Osteocyte (in vitro differentiated cells): ENCODE data around the gene TNFAIP3. TPM values are rescaled to one million over a fixed set of nuclear protein-coding genes. Genes with fewer than 3 reads are reported as not detected.

ENCODE experiments used
- DNase-seq: peaks from one replicate; pipeline ENCODE4 v3.0.0; 2021; ENCODE audit warnings: mixed read lengths; ENCODE audit not compliant: unreplicated experiment; ENCODE audit errors: extremely low spot score
- H3K27ac Mint-ChIP-seq: one replicate; pipeline ENCODE4 v1.8.0; 2021; ENCODE audit warnings: mild to moderate bottlenecking, mixed read lengths; ENCODE audit not compliant: unreplicated experiment
- H3K27me3 Mint-ChIP-seq: one replicate; pipeline ENCODE4 v1.8.0; 2021; ENCODE audit warnings: mixed read lengths; ENCODE audit not compliant: unreplicated experiment
- H3K36me3 Mint-ChIP-seq: one replicate; pipeline ENCODE4 v1.8.0; 2021; ENCODE audit warnings: mixed read lengths; ENCODE audit not compliant: unreplicated experiment
- H3K4me1 Mint-ChIP-seq: one replicate; pipeline ENCODE4 v1.8.0; 2021; ENCODE audit warnings: mixed read lengths; ENCODE audit not compliant: unreplicated experiment
- H3K4me3 Mint-ChIP-seq: one replicate; pipeline ENCODE4 v1.8.0; 2021; ENCODE audit warnings: mild to moderate bottlenecking, moderate library complexity, mixed read lengths; ENCODE audit not compliant: unreplicated experiment
- H3K9me3 Mint-ChIP-seq: one replicate; pipeline ENCODE4 v1.8.0; 2021; ENCODE audit warnings: mixed read lengths; ENCODE audit not compliant: unreplicated experiment
- total RNA-seq: library from RNA; stranded (reverse); gene quantifications from 2 replicates; pipeline ENCODE4 v1.2.1, GENCODE V29; 2021
- TF ChIP-seq, protein P1 (sequence below): fragments of 200-600 bp; sonication (generic); IDR thresholded peaks from 2 replicates; pipeline ENCODE4 v1.5.0; 2021; ENCODE audit warnings: antibody characterized with exemption, mild to moderate bottlenecking, moderate library complexity

Gene TNFAIP3
- total RNA-seq, 1 donor from 2014 or later = 12.0 TPM

DNA sequence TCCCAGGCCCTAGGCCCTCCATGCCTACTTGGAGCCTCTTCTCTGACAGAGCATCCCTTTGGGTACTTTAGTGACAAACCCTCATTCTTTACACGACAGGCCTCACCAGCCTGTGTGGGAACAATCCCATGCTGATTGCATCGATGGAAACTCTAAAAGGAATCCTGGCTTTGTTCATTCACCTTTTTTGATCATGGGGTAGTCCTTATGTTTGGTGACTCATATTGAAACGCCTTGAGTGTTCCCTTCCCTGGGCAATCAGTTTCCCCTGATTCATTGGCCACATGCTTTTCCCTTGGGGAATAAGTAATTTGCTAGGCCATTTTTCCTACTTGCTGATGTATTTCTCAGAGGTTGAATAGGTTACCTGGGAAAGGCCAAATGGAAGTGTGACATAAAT lies 14.7 kb upstream of the TNFAIP3 start:
- no peaks in the 10 kb centered on the region for H3K27me3 Mint-ChIP-seq
- DNase-seq = no peak
- H3K4me3 Mint-ChIP-seq = no peak overlapping the region
- H3K36me3 Mint-ChIP-seq = no peaks in the 10 kb centered on the region
- TF ChIP-seq, protein P1, sequence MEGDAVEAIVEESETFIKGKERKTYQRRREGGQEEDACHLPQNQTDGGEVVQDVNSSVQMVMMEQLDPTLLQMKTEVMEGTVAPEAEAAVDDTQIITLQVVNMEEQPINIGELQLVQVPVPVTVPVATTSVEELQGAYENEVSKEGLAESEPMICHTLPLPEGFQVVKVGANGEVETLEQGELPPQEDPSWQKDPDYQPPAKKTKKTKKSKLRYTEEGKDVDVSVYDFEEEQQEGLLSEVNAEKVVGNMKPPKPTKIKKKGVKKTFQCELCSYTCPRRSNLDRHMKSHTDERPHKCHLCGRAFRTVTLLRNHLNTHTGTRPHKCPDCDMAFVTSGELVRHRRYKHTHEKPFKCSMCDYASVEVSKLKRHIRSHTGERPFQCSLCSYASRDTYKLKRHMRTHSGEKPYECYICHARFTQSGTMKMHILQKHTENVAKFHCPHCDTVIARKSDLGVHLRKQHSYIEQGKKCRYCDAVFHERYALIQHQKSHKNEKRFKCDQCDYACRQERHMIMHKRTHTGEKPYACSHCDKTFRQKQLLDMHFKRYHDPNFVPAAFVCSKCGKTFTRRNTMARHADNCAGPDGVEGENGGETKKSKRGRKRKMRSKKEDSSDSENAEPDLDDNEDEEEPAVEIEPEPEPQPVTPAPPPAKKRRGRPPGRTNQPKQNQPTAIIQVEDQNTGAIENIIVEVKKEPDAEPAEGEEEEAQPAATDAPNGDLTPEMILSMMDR = no peak
- H3K27ac Mint-ChIP-seq = no peak overlapping the region
- no peaks in the 10 kb centered on the region for H3K9me3 Mint-ChIP-seq
- peaks cover 29% of the 10 kb centered on the region for H3K4me1 Mint-ChIP-seq

DNA sequence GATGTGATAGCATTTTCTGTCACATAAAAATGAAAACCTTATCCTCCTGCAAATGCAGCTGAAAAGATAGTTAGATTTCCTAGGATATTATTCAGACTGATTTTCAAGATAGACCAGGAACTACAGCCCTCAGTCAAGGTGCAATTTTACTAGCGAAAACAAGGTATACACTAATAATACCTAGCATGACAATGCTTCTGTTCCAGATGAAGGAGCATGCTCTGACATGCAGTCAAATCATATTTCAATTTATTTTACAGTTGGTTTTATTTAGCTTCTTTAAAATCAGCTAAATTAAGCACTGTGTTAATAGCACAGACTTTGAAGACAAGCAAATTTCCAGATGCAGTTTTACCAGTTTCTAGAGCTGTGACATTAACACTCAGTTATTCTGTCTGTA lies 14.2 kb upstream of the TNFAIP3 start:
- Mint-ChIP-seq H3K9me3 (no peaks in the 10 kb centered on the region), H3K36me3 (no peaks in the 10 kb centered on the region), H3K27ac (no peak overlapping the region), H3K4me3 (no peak overlapping the region), H3K4me1 (peaks cover 29% of the 10 kb centered on the region), H3K27me3 (no peaks in the 10 kb centered on the region)
- TF ChIP-seq, protein P1 = no peak
- no peak for DNase-seq

DNA sequence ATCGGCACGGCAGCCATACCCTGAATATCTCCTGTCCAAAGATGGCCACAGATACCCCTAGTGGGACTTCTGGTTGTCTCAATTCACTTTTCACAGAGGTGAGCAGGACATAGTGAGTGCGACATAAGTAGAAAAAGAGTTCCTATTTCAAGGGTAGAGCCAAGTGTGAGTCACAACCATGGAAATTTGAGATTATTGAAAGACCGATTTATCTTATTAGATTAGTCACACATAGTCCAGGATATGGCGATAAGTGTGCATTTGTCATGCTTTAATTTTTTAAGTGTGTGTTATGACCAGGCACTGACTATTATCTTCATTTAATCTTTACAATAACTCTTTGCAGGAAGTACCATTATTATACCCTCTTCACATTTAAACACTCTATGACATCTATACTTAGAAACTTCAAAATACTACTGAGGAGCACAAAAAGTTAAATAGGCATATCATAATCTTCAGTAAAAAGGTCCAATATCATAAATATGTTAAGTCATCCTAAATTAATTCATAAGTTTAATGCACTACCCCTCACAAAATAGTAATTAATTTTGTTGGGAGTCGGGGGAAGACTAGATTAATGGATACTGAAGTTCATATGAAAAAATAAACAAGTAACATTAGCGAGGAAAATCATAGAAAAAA lies 13.4 kb upstream of the TNFAIP3 start:
- Mint-ChIP-seq H3K9me3 (no peaks in the 10 kb centered on the region), H3K27me3 (no peaks in the 10 kb centered on the region), H3K4me1 (peaks cover 24% of the 10 kb centered on the region), H3K36me3 (no peaks in the 10 kb centered on the region), H3K4me3 (no peak overlapping the region), H3K27ac (no peak overlapping the region)
- DNase-seq = no peak
- TF ChIP-seq, protein P1 = no peak

DNA sequence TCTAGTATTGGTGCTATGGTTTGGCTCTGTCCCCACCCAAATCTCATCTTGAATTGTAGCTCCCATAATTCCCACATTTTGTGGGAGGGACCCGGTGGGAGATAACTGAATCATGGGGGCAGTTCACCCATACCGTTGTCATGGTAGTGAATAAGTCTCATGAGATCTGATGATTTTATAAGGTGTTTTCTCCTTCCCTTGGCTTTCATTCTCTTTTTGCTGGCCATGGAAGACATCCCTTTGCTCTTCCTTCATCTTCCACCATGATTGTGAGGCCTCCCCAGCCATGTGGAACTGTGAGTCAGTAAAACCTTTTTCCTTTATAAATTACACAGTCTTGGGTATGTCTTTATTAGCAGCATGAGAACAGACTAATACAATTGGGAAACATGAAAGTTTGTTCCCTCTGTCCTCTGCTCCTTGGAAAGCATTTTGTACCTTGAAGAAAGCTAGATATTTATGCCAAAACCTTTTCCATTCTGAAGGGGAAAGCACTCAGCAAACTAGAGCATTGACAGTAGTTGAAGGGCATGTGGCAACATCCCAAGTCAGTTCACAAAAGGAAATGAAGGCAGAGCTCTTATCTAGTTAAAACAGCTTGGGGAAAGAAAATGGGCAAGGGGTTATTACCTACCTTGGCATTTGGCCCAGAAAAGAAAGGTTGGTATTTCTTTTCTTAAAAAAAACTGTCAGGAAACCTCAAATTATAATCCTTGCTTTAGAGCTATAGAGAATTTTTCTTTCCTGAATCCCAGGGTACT lies 10.7 kb upstream of the TNFAIP3 start:
- no peak overlapping the region for H3K4me3 Mint-ChIP-seq
- H3K27ac Mint-ChIP-seq = no peak overlapping the region
- no peaks in the 10 kb centered on the region for H3K36me3 Mint-ChIP-seq
- peaks cover 5% of the 10 kb centered on the region for H3K4me1 Mint-ChIP-seq
- TF ChIP-seq, protein P1 = no peak
- no peak for DNase-seq
- H3K27me3 Mint-ChIP-seq = no peaks in the 10 kb centered on the region
- no peaks in the 10 kb centered on the region for H3K9me3 Mint-ChIP-seq

DNA sequence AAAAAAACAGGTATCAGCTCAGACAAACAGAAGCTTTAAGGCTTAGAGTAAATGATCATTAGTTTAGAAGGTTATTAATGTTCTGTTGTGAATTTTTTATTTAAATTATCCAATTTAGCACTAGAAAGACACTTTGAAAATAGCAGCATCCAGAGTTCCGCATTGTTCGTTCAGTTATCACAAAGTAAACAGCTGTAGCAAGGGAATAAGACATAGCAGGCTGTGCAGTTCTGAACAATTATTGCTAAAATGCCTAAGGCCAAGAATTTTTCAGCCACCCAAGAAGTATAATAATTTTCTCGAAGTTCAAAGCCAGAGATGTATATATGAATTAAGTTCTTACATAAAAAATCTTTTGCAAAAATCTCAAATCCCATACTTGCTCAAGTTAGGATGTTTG lies 8.0 kb upstream of the TNFAIP3 start:
- Mint-ChIP-seq H3K4me3 (no peak overlapping the region), H3K27me3 (no peaks in the 10 kb centered on the region), H3K36me3 (no peaks in the 10 kb centered on the region), H3K4me1 (peaks cover 12% of the 10 kb centered on the region), H3K9me3 (no peaks in the 10 kb centered on the region), H3K27ac (no peak overlapping the region)
- TF ChIP-seq, protein P1 = no peak
- no peak for DNase-seq
